ENCODE data around the gene PDXDC1.
"Not testable (repeated sequence)": the region's sequence is repeated elsewhere in the genome, so short reads cannot be mapped to it uniquely, and the experiment has no call there.

GRCh38 chr16:14969795-14970194, 5.0 kb upstream of the PDXDC1 start:
- TF ChIP-seq CTCF, EP300 (IDR thresholded peaks at IDR 0.05): not testable (repeated sequence)

All from gastroesophageal sphincter (tissue), 3 donors.